GM21619 (cell line): ENCODE data around the gene ACIN1.

Source experiments
- ATAC-seq: cut with Tn5 transposase; IDR thresholded peaks from one replicate; pipeline ENCODE4 v1.9.1; 2021; ENCODE audit not compliant: unreplicated experiment

The ACIN1 gene

DNA sequence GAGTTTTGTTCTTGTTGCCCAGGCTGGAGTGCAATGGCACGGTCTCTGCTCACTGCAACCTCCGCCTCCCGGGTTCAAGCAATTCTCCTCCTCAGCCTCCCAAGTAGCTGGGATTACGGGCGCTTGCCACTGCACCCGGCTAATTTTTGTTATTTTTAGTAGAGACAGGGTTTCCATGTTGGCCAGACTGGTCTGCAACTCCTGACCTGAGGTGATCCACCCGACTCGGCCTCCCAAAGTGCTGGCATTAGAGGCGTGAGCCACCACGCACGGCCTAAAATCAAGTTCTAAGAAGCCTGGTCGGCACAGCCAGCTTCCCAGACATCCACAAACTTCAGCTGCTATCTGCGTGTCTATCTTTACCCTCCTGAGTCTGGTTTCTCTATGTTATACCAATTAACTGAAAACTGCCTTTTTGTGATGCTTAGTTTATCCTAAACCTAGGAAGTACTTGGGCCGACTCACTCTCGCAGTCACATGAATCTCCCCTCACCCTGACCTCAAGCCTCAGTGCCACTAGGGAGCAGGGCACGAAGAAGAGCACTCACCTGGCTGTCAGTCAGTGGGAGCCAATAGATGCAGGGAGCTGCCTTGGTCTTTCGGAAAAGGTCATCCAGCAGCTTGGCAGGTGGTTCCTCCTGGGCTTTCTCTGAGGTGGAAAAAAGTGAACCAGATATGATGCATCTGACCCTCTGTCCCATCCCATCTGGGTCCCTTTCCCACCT is 34.2 kb downstream of the ACIN1 start:
- no peak for ATAC-seq

DNA sequence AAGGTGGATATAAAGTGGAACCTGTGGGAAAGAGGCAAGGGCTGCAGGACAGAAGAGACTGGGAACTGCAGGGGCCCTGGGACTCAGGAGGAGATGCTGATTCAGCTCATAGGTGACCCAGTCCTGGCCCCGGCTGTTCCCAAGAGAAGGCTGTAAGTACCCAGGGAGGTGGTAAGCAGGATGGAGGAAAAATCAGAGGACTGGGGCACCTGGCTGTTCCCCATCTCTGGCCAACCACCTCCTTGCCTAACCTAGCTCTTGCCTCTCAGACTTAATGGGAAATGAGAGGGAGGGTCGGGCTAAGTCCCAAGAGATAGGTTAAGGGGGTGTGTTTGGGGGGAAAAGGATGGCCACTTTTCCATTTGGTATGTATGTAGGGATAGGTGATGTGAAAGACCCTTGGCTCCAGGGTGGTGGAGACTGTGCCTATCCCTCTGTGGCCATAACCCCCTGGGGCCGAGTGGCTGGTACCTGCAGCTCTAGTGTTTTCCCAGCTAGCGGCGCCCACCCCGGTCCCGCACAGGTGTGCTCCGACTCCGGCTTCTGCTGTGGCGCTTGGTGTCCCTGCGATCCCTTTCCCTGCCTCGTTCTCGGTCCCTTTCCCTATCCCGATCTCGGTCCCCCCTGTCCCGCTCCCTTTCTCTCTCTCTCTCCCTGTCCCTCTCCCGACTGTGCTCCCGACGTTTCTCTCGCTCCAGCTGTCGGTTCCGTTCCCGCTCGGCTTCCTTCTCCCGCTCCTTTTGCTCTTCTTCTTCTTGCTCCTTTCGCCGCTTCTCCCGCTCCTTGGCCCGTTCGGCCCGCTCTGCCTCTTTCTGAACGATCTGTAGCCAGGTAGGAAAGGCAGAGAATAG is 36.1 kb downstream of the ACIN1 start:
- no peak for ATAC-seq

DNA sequence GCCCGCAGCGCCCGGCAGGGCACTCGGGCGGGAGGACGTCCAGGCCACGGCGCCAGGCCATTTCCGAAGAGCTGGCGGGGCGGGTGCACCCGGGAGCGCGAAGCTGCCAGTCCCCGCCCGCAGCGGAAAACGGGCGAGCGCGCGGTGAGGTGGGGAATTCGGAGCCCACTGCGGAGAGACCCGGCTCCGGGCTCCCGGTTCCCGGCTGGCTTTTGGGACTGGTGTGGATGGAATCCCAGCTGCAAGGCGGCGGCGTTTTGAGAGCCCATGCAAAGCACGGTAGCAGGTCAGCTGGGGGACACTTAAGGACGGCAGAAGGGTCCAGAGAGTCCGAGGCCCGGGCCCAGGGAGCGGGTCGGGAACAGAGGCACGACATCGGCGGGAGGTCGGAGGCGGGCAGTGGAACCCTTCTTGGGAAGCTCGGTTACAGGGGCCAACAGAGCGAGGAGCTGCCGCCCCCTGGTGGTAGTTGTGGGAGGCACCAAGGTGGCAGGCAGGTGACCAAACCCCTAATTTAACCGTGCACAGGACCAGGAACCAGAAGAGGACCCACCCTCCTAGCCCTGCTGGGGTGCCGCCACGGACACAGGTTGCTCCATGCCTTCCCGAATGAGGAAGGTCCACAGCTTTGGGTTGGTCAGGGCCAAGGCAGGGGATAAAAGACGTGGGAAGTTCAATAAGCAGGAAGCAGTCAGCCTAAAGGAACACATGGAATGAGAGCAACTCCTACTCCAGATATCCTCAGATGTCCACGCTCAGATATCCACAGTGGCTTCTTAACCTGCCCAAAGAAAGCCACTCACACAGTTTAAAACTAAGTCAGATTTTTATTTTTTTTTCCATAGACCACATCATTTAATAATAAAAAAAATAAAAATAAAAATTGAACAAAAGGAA is 36.9 kb downstream of the ACIN1 start:
- peak; percentile 56 for ATAC-seq

DNA sequence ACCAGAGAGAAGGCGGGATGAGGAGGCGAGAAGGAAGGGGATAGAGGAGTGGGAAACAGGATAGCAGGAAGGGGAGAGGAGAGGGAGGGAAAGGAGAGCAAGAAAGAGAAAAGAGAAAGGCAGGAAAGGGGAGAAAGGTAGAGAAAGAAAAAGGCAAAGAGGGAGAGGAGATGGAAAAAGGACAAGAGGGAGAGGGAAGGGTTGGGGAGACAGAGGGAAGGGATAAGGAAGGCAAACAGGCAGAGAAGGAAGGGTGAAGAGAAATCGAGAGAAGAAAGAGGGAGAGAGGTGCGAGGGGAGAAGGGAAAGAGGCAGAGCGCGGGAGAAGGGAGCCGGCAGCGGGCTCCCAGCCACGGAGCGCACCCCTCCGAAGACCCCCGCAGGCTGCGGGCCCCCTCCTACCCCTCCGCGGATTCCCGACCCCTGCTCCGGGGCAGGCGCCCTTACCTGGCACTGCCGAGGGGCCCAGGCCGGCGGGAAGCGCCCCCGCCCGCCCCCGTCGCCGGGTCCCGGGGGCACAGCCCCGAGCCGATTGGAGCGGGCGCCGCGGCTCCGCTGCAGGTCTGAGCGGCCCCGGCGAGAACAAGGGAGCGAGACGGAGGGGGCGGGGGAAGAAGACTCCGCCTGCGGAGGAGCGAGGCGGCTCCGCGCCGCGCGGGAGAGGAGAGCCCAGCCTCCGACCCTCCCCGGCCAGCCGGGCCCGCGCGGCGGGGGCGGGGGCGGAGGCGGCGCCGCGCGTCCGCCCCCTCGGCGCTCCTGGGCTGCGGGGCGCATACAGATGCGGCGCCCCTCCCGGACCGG is 37.8 kb downstream of the ACIN1 start, which contains the start of gene CDH24:
CDH24 (minus strand) TSS at position 565 of the 801 bp plus-strand sequence. CDS start 1,787 bp downstream, outside the sequence.
- ATAC-seq = no peak

DNA sequence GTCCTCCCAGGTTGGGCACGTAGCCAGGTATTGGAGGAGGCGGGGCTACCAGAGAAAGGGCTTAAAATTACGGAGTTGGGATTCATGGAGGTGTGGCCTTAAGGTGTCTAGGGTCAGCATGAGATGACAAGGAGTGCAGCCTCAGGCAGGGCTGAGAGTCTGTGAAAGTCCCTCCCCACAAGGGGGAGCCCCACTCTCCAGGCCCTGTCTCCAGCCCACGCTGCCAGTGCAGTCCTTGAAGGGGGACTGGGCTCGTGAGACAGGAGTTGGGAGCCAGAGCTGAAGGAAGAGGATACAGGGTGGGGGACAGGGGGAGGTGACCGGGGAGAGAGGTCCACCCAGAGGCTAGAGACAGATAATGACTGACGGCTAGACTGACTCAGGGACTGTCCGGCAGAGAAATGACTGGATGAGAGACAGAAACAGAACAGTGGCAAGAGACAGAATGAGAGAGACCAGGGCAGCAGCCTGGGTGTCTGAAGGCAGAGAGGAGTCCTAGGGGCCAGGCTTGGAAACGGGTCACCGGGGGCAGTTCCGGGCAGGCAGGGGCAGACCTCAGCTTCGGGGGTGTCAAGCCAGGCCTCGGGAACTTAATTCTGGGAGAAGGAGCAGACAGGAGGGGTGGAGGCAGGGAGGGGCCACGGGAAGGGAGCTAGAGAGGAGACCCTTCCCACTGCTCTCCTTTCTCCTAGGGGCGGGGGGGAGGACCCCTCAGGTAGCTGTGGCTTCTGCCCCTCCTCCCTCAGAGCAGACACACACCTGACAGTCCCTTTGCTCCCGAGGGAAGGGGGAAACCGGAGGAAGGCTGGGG is 38.6 kb downstream of the ACIN1 start:
- peak; percentile 54 for ATAC-seq

DNA sequence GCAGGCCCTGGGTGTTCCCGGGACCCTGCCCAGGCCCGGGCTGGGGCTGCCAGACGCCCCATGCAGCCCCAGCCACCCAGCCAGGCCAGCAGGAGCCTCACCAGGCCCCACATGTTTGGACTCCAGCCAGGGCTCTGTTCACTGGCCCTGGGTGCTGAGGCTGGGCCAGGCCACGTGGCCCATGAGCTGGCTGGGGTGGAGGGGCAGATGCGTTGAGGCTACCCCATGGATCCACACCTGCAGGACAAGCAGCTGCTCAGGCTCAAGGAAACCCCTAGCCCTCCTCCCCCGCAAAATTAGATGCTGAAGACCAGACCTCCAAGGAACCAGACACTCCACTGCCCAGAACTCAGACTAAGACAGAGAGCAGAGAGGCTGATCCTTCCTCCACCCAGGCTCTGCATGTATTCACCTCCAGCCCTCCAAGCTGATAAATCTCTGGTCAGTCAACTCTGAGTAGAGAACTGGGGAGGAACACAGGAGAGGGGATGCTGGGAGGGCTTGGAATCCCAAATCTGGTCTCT is 39.3 kb downstream of the ACIN1 start:
- ATAC-seq = no peak

DNA sequence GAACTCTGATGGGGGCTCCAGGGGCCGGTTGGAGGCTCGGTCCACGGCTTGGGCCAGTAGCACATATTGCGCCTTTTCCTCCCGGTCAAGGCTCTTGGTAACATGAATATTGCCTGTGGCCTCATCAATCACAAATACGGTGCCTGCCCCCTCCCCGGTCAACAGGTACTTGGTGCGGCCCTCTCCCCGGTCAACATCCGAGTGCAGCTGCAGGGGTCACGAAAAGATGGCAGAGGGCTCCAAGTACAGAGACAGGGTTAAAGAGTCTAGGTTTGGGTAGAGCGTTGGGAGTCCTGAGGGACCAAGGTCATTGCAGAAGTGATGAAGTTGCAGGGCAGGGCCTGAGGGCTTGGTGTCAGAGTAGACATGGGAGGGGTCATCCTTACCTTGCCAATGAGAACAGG is 39.8 kb downstream of the ACIN1 start:
- ATAC-seq = no peak

DNA sequence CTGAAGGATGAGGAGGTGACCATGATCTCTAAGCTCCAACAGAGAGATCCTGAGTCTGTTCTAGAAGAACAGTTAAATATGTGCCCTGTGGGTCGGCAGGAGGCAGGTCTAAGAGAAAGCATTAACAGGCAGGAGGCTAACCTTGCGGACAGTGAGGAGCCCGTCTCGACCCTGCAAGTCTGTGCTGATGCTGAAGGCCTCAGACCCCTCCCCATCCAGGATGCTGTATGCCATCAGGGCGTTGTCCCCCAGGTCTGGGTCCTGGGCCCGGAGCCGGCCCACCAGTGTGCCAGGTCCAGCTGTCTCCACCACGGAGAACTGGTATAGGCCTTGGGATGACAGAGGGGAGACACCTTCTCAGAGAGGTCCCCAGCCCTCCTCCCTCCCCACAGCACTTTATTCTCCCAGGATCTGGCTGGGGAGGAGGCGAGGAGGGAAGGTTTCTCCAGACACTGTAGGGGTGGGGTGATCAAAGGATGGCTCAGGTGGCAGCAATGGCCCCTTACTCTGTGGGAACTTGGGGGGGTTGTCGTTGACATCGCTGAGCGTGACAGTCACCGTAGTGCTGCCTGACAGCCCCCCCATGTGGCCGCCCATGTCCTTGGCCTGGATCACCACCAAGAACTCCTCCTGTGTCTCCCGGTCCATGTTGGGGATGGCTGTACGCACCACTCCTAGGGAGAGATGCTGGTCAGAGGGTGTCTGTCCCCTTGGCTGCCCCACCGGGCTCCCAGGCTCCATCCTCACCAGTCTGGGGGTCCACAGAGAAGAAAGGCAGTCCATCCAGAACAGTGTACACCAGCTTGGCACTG is 40.7 kb downstream of the ACIN1 start:
- no peak for ATAC-seq

DNA sequence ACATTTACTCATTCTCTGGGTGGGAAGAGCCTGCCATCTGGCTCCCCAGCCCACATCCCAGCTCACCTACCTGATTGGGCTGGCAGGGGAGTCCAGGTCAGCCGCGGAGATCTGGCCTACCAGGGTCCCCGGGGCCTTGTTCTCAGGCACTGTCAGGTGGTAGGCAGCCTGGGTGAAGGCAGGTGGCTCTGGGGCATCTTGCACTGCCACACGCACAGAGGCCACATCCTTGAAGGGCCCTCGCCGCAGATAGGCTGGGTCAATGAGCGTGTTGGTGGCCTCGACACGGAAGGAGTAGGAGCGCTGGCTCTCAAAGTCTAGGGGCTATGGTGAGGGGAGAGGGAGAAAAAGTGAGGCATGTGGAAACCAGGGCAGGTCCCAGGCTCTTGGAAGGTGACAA is 41.5 kb downstream of the ACIN1 start:
- no peak for ATAC-seq

DNA sequence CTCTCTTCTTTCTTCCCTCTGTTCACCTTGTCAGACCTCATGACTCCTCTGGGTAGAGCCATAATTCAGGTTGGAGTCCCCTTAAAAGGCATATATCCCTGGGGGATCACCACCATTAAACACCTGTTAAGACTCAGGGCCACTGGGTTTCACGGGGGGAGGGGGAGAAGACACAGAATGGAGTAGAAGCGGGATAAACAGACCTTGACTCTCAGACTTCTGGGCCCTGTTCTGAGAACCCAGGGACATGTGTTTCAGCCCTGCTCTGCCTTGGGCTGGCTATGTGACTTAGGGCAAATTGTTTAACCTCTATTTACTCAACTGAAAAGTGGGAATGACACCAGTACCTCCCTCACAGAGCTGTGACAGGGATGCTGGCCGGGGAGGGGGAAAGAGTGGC is 42.3 kb downstream of the ACIN1 start:
- no peak for ATAC-seq

DNA sequence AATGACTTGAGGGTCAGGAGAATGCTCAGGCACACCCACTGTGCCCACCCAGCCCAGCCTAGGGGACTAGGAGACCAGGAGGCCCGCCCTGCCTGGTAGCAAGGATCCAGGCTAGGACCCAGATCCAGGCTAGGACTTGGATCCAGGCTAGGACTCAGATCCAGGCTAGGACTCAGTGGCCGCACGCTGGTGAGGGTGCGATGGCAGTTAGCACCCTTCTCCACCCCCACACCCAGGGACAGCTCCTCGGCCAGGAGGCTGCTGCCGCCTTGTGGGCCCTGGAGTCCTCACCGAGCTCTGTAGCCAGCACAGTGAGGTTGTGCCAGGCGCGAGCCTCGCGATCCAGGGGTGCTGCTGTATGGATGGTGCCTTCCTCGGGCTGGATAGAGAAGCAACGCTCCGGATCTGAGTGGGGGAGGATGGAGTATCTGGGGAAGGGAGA is 42.7 kb downstream of the ACIN1 start:
- no peak for ATAC-seq

DNA sequence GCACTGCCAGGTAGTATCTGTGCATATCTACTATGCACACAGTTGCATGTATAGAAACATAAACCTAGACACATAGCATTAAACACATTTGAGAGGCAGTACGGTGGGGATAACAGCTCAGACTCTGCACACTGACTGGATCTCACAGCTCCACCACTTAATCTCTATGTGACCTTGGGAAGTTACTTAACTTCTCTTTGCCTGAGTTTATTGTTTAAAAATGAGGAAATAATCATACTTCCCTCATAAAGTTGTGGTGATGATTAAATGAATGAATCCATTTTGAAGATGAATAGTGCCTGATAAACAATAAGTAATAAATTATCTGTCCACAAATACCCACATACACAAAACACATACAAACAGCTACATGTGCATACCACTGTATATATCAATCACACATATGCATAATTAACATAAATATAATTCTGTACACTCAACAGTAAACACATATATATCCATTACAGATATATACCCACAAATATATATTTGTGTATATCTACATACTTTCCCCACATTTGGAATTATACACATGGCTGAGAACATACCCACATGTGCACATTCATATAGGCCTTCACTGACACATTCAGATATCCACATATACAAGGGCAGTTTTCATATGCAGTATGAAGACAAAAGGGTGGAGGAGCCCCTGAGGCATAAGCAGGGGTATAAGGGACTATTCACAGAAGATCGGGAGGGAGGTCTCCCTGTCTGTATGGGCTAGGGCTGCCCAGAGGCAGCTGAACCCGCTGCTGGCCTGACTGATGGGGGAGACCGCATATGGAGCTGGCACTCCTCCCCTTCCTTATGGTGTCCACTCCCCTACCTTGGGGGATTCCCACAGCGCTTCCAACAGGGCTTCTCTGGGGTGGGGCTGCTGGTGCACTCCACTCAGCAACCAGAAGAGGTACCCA is 43.5 kb downstream of the ACIN1 start:
- ATAC-seq = no peak

DNA sequence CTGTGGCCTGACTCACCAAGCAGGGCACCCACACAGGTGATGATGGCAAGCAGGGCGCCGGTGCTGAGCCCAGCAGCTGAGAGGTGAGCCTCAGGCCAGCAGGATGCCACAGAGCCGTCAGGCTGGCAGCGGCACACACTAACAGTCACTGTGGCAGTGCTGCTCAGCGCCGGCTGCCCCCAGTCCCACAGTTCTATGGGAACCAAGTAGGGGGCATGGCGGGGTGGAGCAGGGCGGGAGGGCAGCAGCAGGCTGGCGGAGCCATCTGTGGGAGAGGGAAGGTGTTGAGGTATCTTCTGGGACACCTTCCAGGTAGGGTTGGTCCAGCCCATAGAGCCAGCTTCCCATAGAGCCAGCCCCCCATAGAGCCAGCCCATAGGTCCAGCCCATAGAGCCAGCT is 45.9 kb downstream of the ACIN1 start:
- no peak for ATAC-seq

DNA sequence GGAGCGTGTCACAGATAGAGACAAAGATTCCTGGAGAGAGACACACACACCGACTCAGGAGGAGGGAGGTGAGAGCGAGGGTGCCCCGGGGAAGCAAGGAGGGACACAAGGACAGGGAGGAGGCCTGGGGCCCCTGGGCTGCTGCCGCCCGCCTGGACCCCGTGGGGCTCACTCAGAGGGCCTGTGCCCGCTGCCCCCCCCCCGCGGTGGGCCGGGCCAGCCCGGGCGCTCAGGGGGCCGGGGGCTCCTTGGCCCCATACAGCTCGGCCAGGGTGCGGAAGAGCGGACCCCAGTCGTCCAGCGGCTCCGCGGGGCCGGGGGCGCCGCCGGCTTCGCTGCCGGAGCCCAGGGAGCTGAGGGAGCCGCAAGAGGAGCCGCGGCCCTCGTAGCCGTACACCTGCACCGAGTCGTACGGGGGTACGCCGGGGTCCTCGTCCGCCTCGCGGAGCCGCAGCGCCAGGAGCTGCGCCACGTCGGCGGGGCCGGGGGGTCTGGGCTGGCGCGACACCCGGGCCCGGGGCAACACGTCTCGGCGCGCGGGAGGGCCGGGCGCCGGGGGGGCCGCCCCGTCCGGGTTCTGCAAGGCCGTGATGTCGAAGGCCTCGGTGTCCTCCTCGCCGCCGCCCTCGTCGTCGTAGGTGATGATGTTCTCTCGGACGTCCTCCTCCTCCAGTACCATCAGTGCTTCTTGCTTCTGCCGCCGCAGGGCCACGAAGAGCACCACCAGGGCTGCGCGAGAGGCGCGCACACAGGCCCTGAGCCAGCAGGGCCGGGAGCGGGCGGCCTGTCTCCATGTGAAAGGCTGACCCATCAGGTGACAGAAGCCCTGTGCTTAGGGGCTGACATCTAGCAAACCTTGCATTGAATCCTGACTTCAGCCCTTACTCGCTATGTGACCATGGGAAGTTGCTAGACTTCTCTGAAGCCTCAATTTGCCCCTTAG is 46.9 kb downstream of the ACIN1 start:
- no peak for ATAC-seq

DNA sequence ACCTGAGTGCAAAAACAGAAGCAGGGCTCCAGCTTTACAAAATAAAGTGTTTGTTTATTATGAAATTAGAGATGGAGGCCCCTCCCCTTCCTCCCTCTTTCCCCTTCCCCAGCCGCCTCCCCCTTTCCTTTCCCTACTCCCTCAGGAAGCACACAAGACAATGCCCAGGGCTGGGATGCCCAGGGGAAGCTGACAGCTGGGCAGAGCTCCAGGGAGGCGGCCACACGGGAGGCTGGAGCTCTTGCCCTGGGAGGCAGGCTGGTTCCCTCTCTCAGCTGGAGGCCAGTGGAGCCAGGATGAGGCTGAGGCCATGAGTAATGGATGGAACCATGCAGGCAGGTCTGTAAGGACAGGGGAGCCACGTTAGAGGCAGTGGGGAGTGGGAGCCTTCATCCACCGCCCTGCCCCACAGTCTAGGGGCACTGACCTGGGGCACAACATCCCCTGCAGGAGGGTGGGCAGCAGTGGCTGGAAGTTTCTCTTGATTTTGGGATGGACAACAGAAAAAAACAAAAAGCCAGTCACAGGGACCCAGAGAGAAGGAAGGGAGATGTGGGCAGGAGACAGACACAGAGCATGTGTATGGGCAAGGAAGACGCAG is 47.8 kb downstream of the ACIN1 start:
- ATAC-seq = no peak
